NK-92 (cell line): ENCODE results near the gene CFAP65.

Experiments used
- DNase-seq: peaks from one replicate; lab custom pipeline; 2025; ENCODE audit not compliant: unreplicated experiment; lab: John Stamatoyannopoulos, UW

Gene CFAP65

GRCh38 chr2:219017201-219017931 lies 23.9 kb downstream of the CFAP65 start:
- no peak for DNase-seq

- DNase-seq = no peak
Measured at GRCh38 chr2:219016721-219017120, 24.6 kb downstream of the CFAP65 start.

- DNase-seq = no peak
Measured at GRCh38 chr2:219010873-219011272, 30.4 kb downstream of the CFAP65 start.

GRCh38 chr2:219010162-219010756 lies 31.1 kb downstream of the CFAP65 start:
- no peak for DNase-seq

GRCh38 chr2:219009294-219009693 lies 32.0 kb downstream of the CFAP65 start:
- DNase-seq = no peak

GRCh38 chr2:219003979-219004378 lies 37.3 kb downstream of the CFAP65 start:
- no peak for DNase-seq

- DNase-seq = no peak
Measured at GRCh38 chr2:219003267-219003634, 38.1 kb downstream of the CFAP65 start.

GRCh38 chr2:219002395-219003266 lies 38.7 kb downstream of the CFAP65 start:
- DNase-seq = no peak

- DNase-seq = no peak
Measured at GRCh38 chr2:219001577-219002394, 39.5 kb downstream of the CFAP65 start.

- DNase-seq = no peak
Measured at GRCh38 chr2:219001100-219001576, 40.2 kb downstream of the CFAP65 start.

- no peak for DNase-seq
Measured at GRCh38 chr2:219000569-219000960, 40.8 kb downstream of the CFAP65 start.

GRCh38 chr2:218999881-219000568 lies 41.3 kb downstream of the CFAP65 start:
- no peak for DNase-seq

- no peak for DNase-seq
Measured at GRCh38 chr2:218999021-218999880, 42.1 kb downstream of the CFAP65 start.

- no peak for DNase-seq
Measured at GRCh38 chr2:218998414-218999002, 42.8 kb downstream of the CFAP65 start.

- no peak for DNase-seq
Measured at GRCh38 chr2:218997731-218998130, 43.6 kb downstream of the CFAP65 start.

- DNase-seq = no peak
Measured at GRCh38 chr2:218996937-218997336, 44.4 kb downstream of the CFAP65 start.

GRCh38 chr2:218995972-218996711 lies 45.2 kb downstream of the CFAP65 start:
- no peak for DNase-seq

- no peak for DNase-seq
Measured at GRCh38 chr2:218995561-218995960, 45.8 kb downstream of the CFAP65 start.
